SK-N-SH (cell line): ENCODE data around the gene SI. TPM values are rescaled to one million over a fixed set of nuclear protein-coding genes. Genes with fewer than 3 reads are reported as not detected.

Experiments
- CTCF ChIA-PET: fragments of 300-600, 350-600 bp; formaldehyde crosslinking; extraction: SDS; loops from one replicate; lab custom pipeline; 2021; lab: Yijun Ruan, JAX
- POLR2A ChIA-PET: fragments of 350-600 bp; sonication (Branson Sonifier 250); formaldehyde crosslinking; extraction: SDS; loops from one replicate; lab custom pipeline; 2020; ENCODE audit warnings: antibody characterized with exemption, inconsistent platforms; lab: Yijun Ruan, JAX
- DNase-seq: peaks from one replicate; pipeline ENCODE4 v3.0.0; 2012
- H2AFZ ChIP-seq: fragments of 200-600 bp; sonication (generic); 2 replicates; pipeline ENCODE4 v1.8.1; 2016; ENCODE audit warnings: antibody characterized with exemption, mild to moderate bottlenecking, low read depth
- H3F3A ChIP-seq: fragments of 200-600 bp; sonication (generic); replicated peaks from 2 replicates; pipeline ENCODE3; 2016; ENCODE audit warnings: antibody characterized with exemption, mild to moderate bottlenecking; ENCODE audit not compliant: insufficient read depth
- H3K27ac ChIP-seq, 2 experiments: fragments of 200-500 bp in 1 of 2; fragments of 200-600 bp in 1 of 2; sonication (Bioruptor generic) in 1 of 2; sonication (generic), shearing (Covaris generic) in 1 of 2; 2 replicates each; pipeline versions ENCODE4 v1.5.1 to v1.6.1; 2014 to 2016; ENCODE audit warnings: low read depth in 2 of 2, inconsistent platforms in 1 of 2, low read length in 1 of 2, mild to moderate bottlenecking in 1 of 2, mixed read lengths in 1 of 2
- H3K27me3 ChIP-seq: fragments of 200-600 bp; sonication (generic), shearing (Covaris generic); 2 replicates; pipeline ENCODE4 v1.6.1; 2016; ENCODE audit warnings: mixed run types; ENCODE audit not compliant: insufficient read depth
- H3K36me3 ChIP-seq, 2 experiments: fragments of 200-500 bp in 1 of 2; fragments of 200-600 bp in 1 of 2; sonication (Bioruptor generic) in 1 of 2; sonication (generic) in 1 of 2; replicated peaks in 1 of 2; 2 replicates each; pipeline versions ENCODE3 to v1.5.1; 2014 to 2016; ENCODE audit warnings: low read length in 1 of 2, mild to moderate bottlenecking in 1 of 2; ENCODE audit not compliant: insufficient read depth in 2 of 2, control insufficient read depth in 1 of 2
- H3K4me1 ChIP-seq, 2 experiments: fragments of 200-500 bp in 1 of 2; fragments of 200-600 bp in 1 of 2; sonication (Bioruptor generic) in 1 of 2; sonication (generic), shearing (Covaris generic) in 1 of 2; 2 replicates each; pipeline versions ENCODE4 v1.5.1 to v1.6.1; 2014 to 2016; ENCODE audit warnings: low read depth in 1 of 2, low read length in 1 of 2, mixed run types in 1 of 2; ENCODE audit not compliant: insufficient read depth in 2 of 2, control insufficient read depth in 1 of 2
- H3K4me2 ChIP-seq: fragments of 200-600 bp; sonication (generic), shearing (Covaris generic); 2 replicates; pipeline ENCODE4 v1.6.1; 2017; ENCODE audit warnings: mixed run types
- H3K4me3 ChIP-seq, 2 experiments: fragments of 200-500 bp in 1 of 2; fragments of 200-600 bp in 1 of 2; sonication (Bioruptor generic) in 1 of 2; sonication (generic), shearing (Covaris generic) in 1 of 2; 2 replicates each; pipeline versions ENCODE4 v1.5.1 to v1.8.1; 2014 to 2016; ENCODE audit warnings: low read depth in 2 of 2, inconsistent platforms in 1 of 2, low read length in 1 of 2, mild to moderate bottlenecking in 1 of 2, mixed read lengths in 1 of 2, moderate library complexity in 1 of 2
- H3K79me2 ChIP-seq: fragments of 200-600 bp; sonication (generic); 2 replicates; pipeline ENCODE4 v1.8.1; 2017; ENCODE audit warnings: mild to moderate bottlenecking; ENCODE audit not compliant: insufficient read depth
- H3K9ac ChIP-seq: fragments of 200-600 bp; sonication (generic); 2 replicates; pipeline ENCODE4 v1.6.1; 2017; ENCODE audit warnings: mixed run types
- H3K9me2 ChIP-seq: fragments of 200-600 bp; sonication (generic); 2 replicates; pipeline ENCODE4 v1.6.1; 2017; ENCODE audit warnings: mixed run types
- H3K9me3 ChIP-seq: fragments of 200-600 bp; sonication (generic); 2 replicates; pipeline ENCODE4 v1.6.1; 2017; ENCODE audit warnings: mixed run types, mild to moderate bottlenecking, moderate library complexity
- H4K20me1 ChIP-seq: fragments of 200-600 bp; sonication (generic); 2 replicates; pipeline ENCODE4 v1.6.1; 2017; ENCODE audit warnings: mild to moderate bottlenecking, mixed run types; ENCODE audit not compliant: insufficient read depth
- CHD2 ChIP-seq: fragments of 150-350 bp; IDR thresholded peaks from 2 replicates; pipeline ENCODE4 v1.6.1; 2018; ENCODE audit warnings: low read length; ENCODE audit not compliant: partially characterized antibody
- CTCF ChIP-seq: fragments of 200-600 bp; sonication (generic); IDR thresholded peaks from 2 replicates; pipeline ENCODE4 v1.6.1; 2017; ENCODE audit warnings: antibody characterized with exemption, mild to moderate bottlenecking, moderate library complexity
- ELF1 ChIP-seq: IDR thresholded peaks from 2 replicates; pipeline ENCODE4 v1.4.0; 2012
- EP300 ChIP-seq, 2 experiments: IDR thresholded peaks; 2 replicates each; pipeline versions ENCODE4 v1.4.0 to v1.6.1; 2012; ENCODE audit warnings: borderline replicate concordance in 1 of 2, low read depth in 1 of 2, low read length in 1 of 2
- EZH2phosphoT487 ChIP-seq: fragments of 200-600 bp; sonication (generic); IDR thresholded peaks from 2 replicates; pipeline ENCODE4 v1.6.1; 2017; ENCODE audit warnings: low read depth, mixed run types, mild to moderate bottlenecking, antibody characterized with exemption, moderate library complexity, borderline replicate concordance
- FOXM1 ChIP-seq: IDR thresholded peaks from 2 replicates; pipeline ENCODE4 v1.4.0; 2012; ENCODE audit warnings: low read depth, mild to moderate bottlenecking
- GATA2 ChIP-seq: sonication (generic); formaldehyde crosslinking; IDR thresholded peaks from 2 replicates; pipeline ENCODE4 v1.5.0; 2020; ENCODE audit warnings: mild to moderate bottlenecking, missing genetic modification reagents
- IRF3 ChIP-seq: fragments of 150-350 bp; IDR thresholded peaks from 2 replicates; pipeline ENCODE4 v1.6.1; 2016; ENCODE audit warnings: mild to moderate bottlenecking, low read depth, low read length
- JUND ChIP-seq: IDR thresholded peaks from 2 replicates; pipeline ENCODE4 v1.4.0; 2012
- MAX ChIP-seq: IDR thresholded peaks from 2 replicates; pipeline ENCODE4 v1.4.0; 2012; ENCODE audit warnings: low read depth
- NRF1 ChIP-seq: IDR thresholded peaks from 2 replicates; pipeline ENCODE4 v1.6.1; 2012; ENCODE audit warnings: low read depth, mild to moderate bottlenecking, low read length
- RCOR1 ChIP-seq: fragments of 150-350 bp; IDR thresholded peaks from 2 replicates; pipeline ENCODE4 v1.6.1; 2017; ENCODE audit warnings: antibody characterized with exemption, low read length
- REST ChIP-seq: IDR thresholded peaks from 2 replicates; pipeline ENCODE4 v1.6.1; 2012; ENCODE audit warnings: mild to moderate bottlenecking, low read depth, low read length, moderate library complexity
- SIN3A ChIP-seq: IDR thresholded peaks from 2 replicates; pipeline ENCODE4 v1.6.1; 2012; ENCODE audit warnings: low read depth, mild to moderate bottlenecking, low read length, moderate library complexity, borderline replicate concordance
- TCF12 ChIP-seq: IDR thresholded peaks from 2 replicates; pipeline ENCODE4 v1.4.0; 2012
- TEAD4 ChIP-seq: IDR thresholded peaks from 2 replicates; pipeline ENCODE4 v1.4.0; 2012; ENCODE audit warnings: mild to moderate bottlenecking, borderline replicate concordance; ENCODE audit not compliant: insufficient read depth
- ZBTB33 ChIP-seq: IDR thresholded peaks from 2 replicates; pipeline ENCODE4 v1.4.0; 2012; ENCODE audit warnings: low read depth, borderline replicate concordance
- WGBS: methylation state at CpG from one replicate; pipeline ENCODE4 v1.1.6; 2017; ENCODE audit warnings: low lambda C conversion rate; 5-methylcytosine and 5-hydroxymethylcytosine counted together
- polyA plus RNA-seq, 3 experiments: library from polyadenylated mRNA; depleted of rRNA; stranded (reverse); fragments of >200 nt; gene quantifications; 2 replicates each; pipeline ENCODE4 v1.2.3, GENCODE V29; 2012

Gene SI
- polyA plus RNA-seq, 1 of the 3 experiments (the other 2 are of a cell fraction) = not detected

- TF ChIP-seq MAX = no peak
- no peak for TF ChIP-seq NRF1
These were observed 4.4 kb upstream of the SI start (continued) for GRCh38 chr3:165082650-165083049.

GRCh38 chr3:165081183-165081582 is 2.9 kb upstream of the SI start:
- CTCF ChIA-PET = no interaction called here
- no peaks in the 10 kb centered on the region for H3K79me2 ChIP-seq
- H3K9ac ChIP-seq = no peak overlapping the region
- no peak overlapping the region for H3K4me2 ChIP-seq
- H3K27me3 ChIP-seq = no peaks in the 10 kb centered on the region
- H3K36me3 ChIP-seq = no peaks in the 10 kb centered on the region
- H3K9me3 ChIP-seq = no peaks in the 10 kb centered on the region
- no peak overlapping the region for H2AFZ ChIP-seq
- no peaks in the 10 kb centered on the region for H3K9me2 ChIP-seq
- H3F3A ChIP-seq = no peaks in the 10 kb centered on the region
- POLR2A ChIA-PET = no interaction called here
- H3K27ac ChIP-seq = no peak overlapping the region
- TF ChIP-seq TEAD4 = no peak
- TF ChIP-seq CHD2 = no peak
- no peak for TF ChIP-seq SIN3A
- no peak for TF ChIP-seq RCOR1
- TF ChIP-seq TCF12 = no peak
- TF ChIP-seq ZBTB33 = no peak
- TF ChIP-seq CTCF = no peak
- TF ChIP-seq, all 33 proteins: peak for 0
- no peaks in the 10 kb centered on the region for H3K4me1 ChIP-seq
- no peaks in the 10 kb centered on the region for H4K20me1 ChIP-seq
- no peak for DNase-seq
- WGBS = 6% methylated on average over 1 of the region's 1 CpG
- no peak overlapping the region for H3K4me3 ChIP-seq

GRCh38 chr3:165075695-165076094 is 2.6 kb downstream of the SI start:
- H3K36me3 ChIP-seq = no peaks in the 10 kb centered on the region
- ChIA-PET CTCF (interaction anchor here (0.6 kb wide), 1 partner anchor 17 kb away, joined by 3 read pairs; no protein-coding TSS in a partner anchor), POLR2A (no interaction called here)
- DNase-seq = no peak
- H3K27me3 ChIP-seq = no peaks in the 10 kb centered on the region
- H2AFZ ChIP-seq = no peak overlapping the region
- H3K9ac ChIP-seq = no peak overlapping the region
- no peak overlapping the region for H3K4me2 ChIP-seq
- H3K9me2 ChIP-seq = no peaks in the 10 kb centered on the region
- H3K4me1 ChIP-seq = no peaks in the 10 kb centered on the region
- H4K20me1 ChIP-seq = no peaks in the 10 kb centered on the region
- WGBS = 28% methylated on average over 1 of the region's 1 CpG
- no peaks in the 10 kb centered on the region for H3K9me3 ChIP-seq
- H3K27ac ChIP-seq = no peak overlapping the region
- no peak overlapping the region for H3K4me3 ChIP-seq
- no peaks in the 10 kb centered on the region for H3F3A ChIP-seq
- no peaks in the 10 kb centered on the region for H3K79me2 ChIP-seq
- TF ChIP-seq JUND (no peak), GATA2 (no peak), EP300 (IDR thresholded peaks at IDR 0.05; ENCODE audit: borderline replicate concordance in 1 of 2, low read depth in 1 of 2, low read length in 1 of 2) (no peak), REST (no peak), EZH2phosphoT487 (no peak), FOXM1 (no peak), IRF3 (no peak), MAX (no peak), NRF1 (no peak), TEAD4 (no peak), ELF1 (no peak)
